GM21717 (cell line): Measurements from ENCODE around the gene CCM2.

ENCODE experiments used
- ATAC-seq: cut with Tn5 transposase; IDR thresholded peaks from one replicate; pipeline ENCODE4 v1.9.1; 2021; ENCODE audit warnings: mild to moderate bottlenecking, moderate library complexity; ENCODE audit not compliant: unreplicated experiment

CCM2 gene

GRCh38 chr7:45117582-45117981, 117.6 kb downstream of the CCM2 start:
- no peak for ATAC-seq

GRCh38 chr7:45118292-45118691, 118.3 kb downstream of the CCM2 start:
- no peak for ATAC-seq

- ATAC-seq = no peak
These were observed 118.9 kb downstream of the CCM2 start for GRCh38 chr7:45118889-45119331.

- no peak for ATAC-seq
These were observed 119.5 kb downstream of the CCM2 start for GRCh38 chr7:45119550-45119949.

GRCh38 chr7:45122975-45123860, 123.2 kb downstream of the CCM2 start:
- no peak for ATAC-seq

- no peak for ATAC-seq
These were observed 124.1 kb downstream of the CCM2 start for GRCh38 chr7:45123913-45124710.

GRCh38 chr7:45125193-45125904, 125.3 kb downstream of the CCM2 start:
- no peak for ATAC-seq
